AG04449 (cell line): ENCODE data around the gene EEF1AKMT3.

Source experiments
- CTCF ChIA-PET: fragments of 350-600 bp; formaldehyde crosslinking; extraction: SDS; loops from one replicate; lab custom pipeline; 2021; ENCODE audit warnings: antibody characterized with exemption; lab: Yijun Ruan, JAX
- POLR2A ChIA-PET: fragments of 400-600, 350-600 bp; formaldehyde crosslinking; extraction: SDS; loops from one replicate; lab custom pipeline; 2020; ENCODE audit warnings: antibody characterized with exemption, inconsistent platforms; lab: Yijun Ruan, JAX
- DNase-seq: peaks from one replicate; pipeline ENCODE4 v3.0.0-alpha.2; 2010; ENCODE audit warnings: low read depth, low spot score
- H3K4me3 ChIP-seq: 2 replicates; pipeline ENCODE4 v1.5.1; 2011; ENCODE audit warnings: low read depth, mild to moderate bottlenecking, control low read depth, low read length
- TF ChIP-seq, protein P1 (sequence below): IDR thresholded peaks from one replicate; pipeline ENCODE4 v1.5.1; 2011; ENCODE audit warnings: mild to moderate bottlenecking, moderate library complexity, low read length, control low read depth, inconsistent platforms; ENCODE audit not compliant: insufficient read depth; ENCODE audit errors: missing control alignments

The EEF1AKMT3 gene

GRCh38 chr12:57741413-57741789, 31.0 kb upstream of the EEF1AKMT3 start:
- TF ChIP-seq, protein P1, sequence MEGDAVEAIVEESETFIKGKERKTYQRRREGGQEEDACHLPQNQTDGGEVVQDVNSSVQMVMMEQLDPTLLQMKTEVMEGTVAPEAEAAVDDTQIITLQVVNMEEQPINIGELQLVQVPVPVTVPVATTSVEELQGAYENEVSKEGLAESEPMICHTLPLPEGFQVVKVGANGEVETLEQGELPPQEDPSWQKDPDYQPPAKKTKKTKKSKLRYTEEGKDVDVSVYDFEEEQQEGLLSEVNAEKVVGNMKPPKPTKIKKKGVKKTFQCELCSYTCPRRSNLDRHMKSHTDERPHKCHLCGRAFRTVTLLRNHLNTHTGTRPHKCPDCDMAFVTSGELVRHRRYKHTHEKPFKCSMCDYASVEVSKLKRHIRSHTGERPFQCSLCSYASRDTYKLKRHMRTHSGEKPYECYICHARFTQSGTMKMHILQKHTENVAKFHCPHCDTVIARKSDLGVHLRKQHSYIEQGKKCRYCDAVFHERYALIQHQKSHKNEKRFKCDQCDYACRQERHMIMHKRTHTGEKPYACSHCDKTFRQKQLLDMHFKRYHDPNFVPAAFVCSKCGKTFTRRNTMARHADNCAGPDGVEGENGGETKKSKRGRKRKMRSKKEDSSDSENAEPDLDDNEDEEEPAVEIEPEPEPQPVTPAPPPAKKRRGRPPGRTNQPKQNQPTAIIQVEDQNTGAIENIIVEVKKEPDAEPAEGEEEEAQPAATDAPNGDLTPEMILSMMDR = no peak
- ChIA-PET CTCF (interaction anchor here (0.9 to 4.7 kb wide), 5 partner anchors 15 to 164 kb away, joined by 3 to 26 read pairs (median 3); no protein-coding TSS in a partner anchor), POLR2A (no interaction called here)
- no peak overlapping the region for H3K4me3 ChIP-seq
- DNase-seq = no peak

- no peak for DNase-seq
- TF ChIP-seq, protein P1 = no peak
- CTCF ChIA-PET = interaction anchor here (0.9 to 4.7 kb wide), 5 partner anchors 8 to 158 kb away, joined by 3 to 26 read pairs (median 6); no protein-coding TSS in a partner anchor
- H3K4me3 ChIP-seq = no peak overlapping the region
- POLR2A ChIA-PET = no interaction called here
These were observed 30.3 kb upstream of the EEF1AKMT3 start for GRCh38 chr12:57741844-57742738.

GRCh38 chr12:57743769-57744168, 28.6 kb upstream of the EEF1AKMT3 start:
- POLR2A ChIA-PET = interaction anchor here (1.5 kb wide), 1 partner anchor 17 kb away, joined by 7 read pairs; no protein-coding TSS in a partner anchor
- TF ChIP-seq, protein P1 = no peak
- H3K4me3 ChIP-seq = no peak overlapping the region
- DNase-seq = no peak
- CTCF ChIA-PET = interaction anchor here (0.8 to 4.7 kb wide), 3 partner anchors 9 to 18 kb away, joined by 3 to 26 read pairs (median 11); no protein-coding TSS in a partner anchor

DNA sequence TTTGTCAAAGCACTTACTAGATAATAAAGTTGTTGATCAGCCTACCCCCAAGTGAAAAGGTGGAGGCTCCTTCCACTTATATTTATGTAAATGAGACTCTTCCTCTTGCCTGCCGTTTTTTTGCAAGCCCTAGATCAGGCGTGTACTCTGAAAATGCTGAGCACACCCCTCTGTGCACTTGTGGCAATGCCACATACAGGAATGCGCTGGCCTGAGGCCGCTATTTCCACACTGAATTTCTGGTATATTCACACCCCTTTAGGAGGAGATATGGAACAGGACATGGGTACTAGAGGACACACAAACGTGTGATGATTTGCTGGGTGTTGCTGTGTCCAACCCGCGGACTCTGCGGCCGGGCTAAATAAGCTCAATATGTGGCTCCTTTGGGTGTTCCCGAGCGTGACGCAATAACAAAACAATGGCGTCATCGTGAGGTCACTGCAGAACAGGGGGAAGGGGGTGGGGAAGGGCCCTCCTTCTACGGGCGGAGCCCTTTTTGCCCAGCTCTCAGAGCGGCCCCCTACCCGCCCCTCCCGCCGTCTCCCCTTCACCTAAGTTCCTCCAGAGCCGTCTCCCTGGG, 28.1 kb upstream of the EEF1AKMT3 start:
- POLR2A ChIA-PET = interaction anchor here (1.0 to 1.5 kb wide), 5 partner anchors 8 to 681 kb away, joined by 3 to 7 read pairs (median 7); partner anchors contain the start of genes EEF1AKMT3 and METTL1
- TF ChIP-seq, protein P1 = no peak

GRCh38 chr12:57744777-57745484, 27.5 kb upstream of the EEF1AKMT3 start, which contains the start of gene TSPAN31:
Gene TSPAN31, plus strand, starts transcription at chr12:57745039. Its CDS starts 116 bp downstream, at chr12:57745155.
- peak; percentile 85 for DNase-seq
- ChIA-PET POLR2A (interaction anchor here (0.5 to 1.5 kb wide), 6 partner anchors 8 to 681 kb away, joined by 3 to 7 read pairs (median 6); partner anchors contain the start of genes EEF1AKMT3 and METTL1), CTCF (interaction anchor here (0.8 to 4.7 kb wide), 6 partner anchors 8 to 162 kb away, joined by 3 to 26 read pairs (median 8); no protein-coding TSS in a partner anchor)
- TF ChIP-seq, protein P1 = no peak
- H3K4me3 ChIP-seq = peak within 1 kb of the TSS; percentile 98

More for the DNA sequence above, 28.1 kb upstream of the EEF1AKMT3 start:
- no peak for DNase-seq
- H3K4me3 ChIP-seq = peak overlapping the region; percentile 98
- CTCF ChIA-PET = interaction anchor here (0.8 to 4.7 kb wide), 4 partner anchors 10 to 18 kb away, joined by 3 to 26 read pairs (median 14); no protein-coding TSS in a partner anchor
